Stimulated activated CD8-positive, alpha-beta memory T cell treated with anti-CD3 and anti-CD28 coated beads, Interleukin-12 subunit alpha, Interleukin-12 subunit beta, amount 100 ng/mL, for 24 hours (primary cell): ENCODE data around the gene TOMM20.
"Not testable (repeated sequence)": the region's sequence is repeated elsewhere in the genome, so short reads cannot be mapped to it uniquely, and the experiment has no call there.

Experiments
- DNase-seq: peaks from one replicate; pipeline ENCODE4 v3.0.0-alpha.2; 2020; ENCODE audit errors: extremely low read depth

Gene TOMM20

GRCh38 chr1:235102259-235102582, 26.4 kb downstream of the TOMM20 start:
- DNase-seq, result no peak

- no peak for DNase-seq
Observed at GRCh38 chr1:235101558-235102258, 26.9 kb downstream of the TOMM20 start.

GRCh38 chr1:235100194-235100772, 28.4 kb downstream of the TOMM20 start:
- no peak for DNase-seq

GRCh38 chr1:235098991-235099390, 29.6 kb downstream of the TOMM20 start:
- DNase-seq, result no peak

- no peak for DNase-seq
Observed at GRCh38 chr1:235098547-235098946, 30.1 kb downstream of the TOMM20 start.

GRCh38 chr1:235097501-235097900, 31.1 kb downstream of the TOMM20 start:
- DNase-seq, result not testable (repeated sequence)

GRCh38 chr1:235095938-235096562, 32.6 kb downstream of the TOMM20 start:
- DNase-seq, result no peak

- DNase-seq, result peak; percentile 44
Observed at GRCh38 chr1:235093696-235094592, 34.7 kb downstream of the TOMM20 start.

GRCh38 chr1:235093013-235093695, 35.5 kb downstream of the TOMM20 start:
- no peak for DNase-seq

GRCh38 chr1:235092415-235092814, 36.2 kb downstream of the TOMM20 start:
- DNase-seq, result not testable (repeated sequence)

- DNase-seq, result not testable (repeated sequence)
Observed at GRCh38 chr1:235092045-235092406, 36.6 kb downstream of the TOMM20 start.

GRCh38 chr1:235091319-235092044, 37.2 kb downstream of the TOMM20 start:
- DNase-seq, result not testable (repeated sequence)

GRCh38 chr1:235090406-235091069, 38.1 kb downstream of the TOMM20 start:
- no peak for DNase-seq

GRCh38 chr1:235088907-235089306, 39.7 kb downstream of the TOMM20 start:
- no peak for DNase-seq

GRCh38 chr1:235088430-235088829, 40.2 kb downstream of the TOMM20 start:
- DNase-seq, result no peak

- no peak for DNase-seq
Observed at GRCh38 chr1:235087906-235088305, 40.7 kb downstream of the TOMM20 start.

GRCh38 chr1:235085411-235086117, 43.1 kb downstream of the TOMM20 start:
- not testable (repeated sequence) for DNase-seq

GRCh38 chr1:235080788-235081187, 47.8 kb downstream of the TOMM20 start:
- not testable (repeated sequence) for DNase-seq

- DNase-seq, result not testable (repeated sequence)
Observed at GRCh38 chr1:235080297-235080657, 48.4 kb downstream of the TOMM20 start.
